ENCODE measurements around the gene PCNX2.

The PCNX2 gene

DNA sequence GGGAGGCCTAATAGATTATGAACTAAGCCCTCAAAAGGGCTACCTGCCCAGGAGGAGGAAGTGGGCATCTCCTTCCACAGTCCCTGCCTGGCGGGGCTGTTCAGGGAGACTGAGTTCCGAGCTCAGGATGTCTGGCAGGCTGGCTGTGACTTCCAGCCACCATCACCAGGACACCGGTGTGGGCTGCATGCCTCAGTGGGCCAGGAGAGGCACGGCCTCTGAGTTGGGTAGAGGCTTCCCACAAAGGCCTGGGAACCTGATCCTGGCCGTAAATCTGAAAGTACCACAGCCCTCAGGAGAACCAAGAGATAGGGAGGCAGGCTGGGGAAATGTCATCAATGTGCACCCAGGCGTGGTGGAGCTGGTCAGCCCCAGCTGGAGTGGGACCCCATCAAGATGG, 316.0 kb downstream of the PCNX2 start:
- DNase-seq, result no peak

- no peak for DNase-seq
Observed at GRCh38 chr1:232978815-232979214, 316.7 kb downstream of the PCNX2 start.

- DNase-seq, result peak; percentile 40
Observed at GRCh38 chr1:232978091-232978634, 317.4 kb downstream of the PCNX2 start.

DNA sequence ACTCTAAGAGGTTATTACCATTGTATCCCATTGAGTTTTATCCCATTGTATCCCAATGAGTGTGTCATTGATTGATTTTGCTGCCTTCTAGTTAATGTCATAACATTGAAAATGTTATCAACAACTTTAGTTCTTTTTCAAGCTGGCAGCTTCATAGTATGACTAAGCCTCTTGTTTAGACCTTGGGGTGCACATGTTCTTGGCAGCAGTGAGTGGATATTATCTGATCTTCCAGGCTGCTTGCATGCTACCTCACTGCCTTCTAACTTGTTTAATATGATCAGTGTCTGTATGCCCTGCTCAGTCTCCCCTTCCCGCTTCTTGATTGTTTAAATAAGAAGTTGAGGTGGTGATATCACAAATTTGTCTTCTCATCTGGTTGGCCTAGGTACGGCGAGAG, 320.6 kb downstream of the PCNX2 start:
- DNase-seq, result no peak

DNA sequence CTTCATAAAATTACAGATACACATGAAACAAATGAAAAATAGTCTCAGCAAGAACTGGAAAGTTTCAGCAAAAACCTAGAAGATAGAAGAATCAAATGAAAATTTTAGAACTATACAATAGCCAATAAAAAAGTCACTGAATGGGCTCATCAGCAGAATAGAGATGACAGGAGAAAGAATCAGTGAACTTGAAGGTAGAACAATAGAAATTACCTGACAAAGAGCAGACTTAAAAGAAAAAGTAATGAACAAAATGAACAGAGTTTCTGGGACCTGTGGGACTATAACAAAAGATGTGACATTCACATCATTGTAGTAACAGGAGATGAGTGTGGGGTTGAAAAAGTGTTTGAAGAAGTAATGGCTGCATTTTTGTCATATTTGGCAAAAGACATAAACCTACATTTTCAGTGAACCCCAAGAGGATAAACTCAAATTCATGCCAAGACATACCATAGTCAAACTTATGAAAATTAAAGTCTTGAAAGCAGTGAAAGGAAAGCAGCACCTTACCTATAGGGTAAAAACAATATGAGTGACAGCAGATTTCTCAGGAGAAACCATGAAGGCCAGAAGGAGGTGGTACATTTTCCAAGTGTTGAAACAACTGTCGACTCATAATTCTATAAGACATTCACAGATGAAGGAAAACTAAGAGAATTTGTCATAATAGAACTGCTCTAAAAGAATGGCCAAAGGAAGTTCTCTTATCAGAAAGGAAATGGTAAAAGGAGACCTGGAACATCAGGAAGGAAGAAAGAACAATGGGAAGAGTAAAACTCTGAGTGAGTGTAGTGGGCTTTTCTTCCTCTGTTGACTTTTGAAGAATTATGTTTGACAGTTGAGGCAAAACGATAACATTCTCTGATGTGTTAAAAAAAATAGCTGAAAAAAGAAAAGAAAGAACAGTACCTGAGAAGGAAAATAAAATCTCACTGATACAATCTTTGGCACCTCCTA, 321.6 kb downstream of the PCNX2 start:
- no peak for DNase-seq

GRCh38 chr1:232970508-232970907, 325.0 kb downstream of the PCNX2 start:
- no peak for DNase-seq

DNA sequence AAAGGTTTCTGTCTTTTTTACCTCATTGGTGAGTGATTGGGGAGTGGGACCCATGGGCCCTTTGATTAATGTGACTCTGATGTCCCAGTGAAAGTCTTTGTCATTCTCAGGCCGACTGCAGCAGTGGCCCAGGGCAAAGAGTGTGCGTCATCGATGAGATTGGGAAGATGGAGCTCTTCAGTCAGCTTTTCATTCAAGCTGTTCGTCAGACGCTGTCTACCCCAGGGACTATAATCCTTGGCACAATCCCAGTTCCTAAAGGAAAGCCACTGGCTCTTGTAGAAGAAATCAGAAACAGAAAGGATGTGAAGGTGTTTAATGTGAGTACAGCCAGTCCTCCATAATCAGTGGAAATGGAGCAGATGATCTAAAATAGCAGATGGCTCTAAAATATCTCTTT, 325.7 kb downstream of the PCNX2 start:
- DNase-seq, result no peak

DNA sequence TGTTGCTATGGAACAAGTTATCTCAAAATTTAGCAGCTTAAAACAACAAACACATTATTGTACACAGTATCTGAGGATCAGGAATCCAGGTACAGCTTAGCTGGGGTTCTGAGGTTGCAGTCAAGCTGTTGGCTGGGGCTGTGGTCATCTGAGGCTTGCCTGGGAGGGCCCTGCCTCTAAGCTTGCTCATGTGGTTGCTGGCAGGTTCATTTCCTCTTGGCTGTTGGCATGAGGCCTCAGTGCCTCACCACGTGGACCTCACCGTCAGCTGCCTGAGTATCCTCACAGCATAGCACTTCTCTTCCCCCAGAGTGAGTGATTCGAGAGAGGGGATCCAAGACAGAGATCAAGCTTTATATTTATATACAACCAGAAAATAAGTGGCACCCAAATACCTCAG, 326.6 kb downstream of the PCNX2 start:
- no peak for DNase-seq

GRCh38 chr1:232968391-232968790, 327.1 kb downstream of the PCNX2 start:
- no peak for DNase-seq

DNA sequence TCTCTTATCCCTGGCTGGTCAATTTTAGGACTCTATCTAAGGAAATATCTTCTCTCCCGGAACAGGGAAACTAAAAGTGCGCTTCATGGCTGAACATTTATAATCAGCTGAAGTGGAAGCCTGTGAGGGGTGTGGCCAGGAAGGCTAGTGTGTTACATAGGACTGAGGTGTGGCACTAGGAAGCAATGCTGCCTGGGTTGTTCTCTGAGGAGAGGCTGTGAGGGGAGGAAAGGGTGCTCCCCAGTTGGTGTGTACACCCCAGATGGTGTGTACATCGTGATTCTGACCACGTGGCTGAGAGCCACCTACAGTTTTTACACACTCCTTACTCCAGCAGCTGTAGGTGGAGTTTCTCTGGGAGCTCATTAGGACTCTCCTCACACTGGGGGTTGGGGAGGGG, 328.9 kb downstream of the PCNX2 start:
- no peak for DNase-seq

DNA sequence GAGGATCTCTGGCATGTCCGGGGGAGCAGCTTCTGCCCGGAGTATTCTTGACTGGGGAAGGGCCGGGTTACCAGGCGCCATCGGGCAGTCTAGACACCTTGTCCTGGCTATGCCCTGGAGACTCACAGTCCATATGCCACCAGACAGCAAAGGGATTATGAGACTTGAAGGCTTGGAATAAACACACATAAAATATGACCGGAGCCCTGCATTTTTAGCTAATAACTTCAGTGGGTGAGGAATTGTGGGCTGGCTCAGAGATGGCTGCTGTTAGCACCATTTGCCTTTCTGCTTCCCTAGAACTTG, 329.7 kb downstream of the PCNX2 start:
- no peak for DNase-seq

DNA sequence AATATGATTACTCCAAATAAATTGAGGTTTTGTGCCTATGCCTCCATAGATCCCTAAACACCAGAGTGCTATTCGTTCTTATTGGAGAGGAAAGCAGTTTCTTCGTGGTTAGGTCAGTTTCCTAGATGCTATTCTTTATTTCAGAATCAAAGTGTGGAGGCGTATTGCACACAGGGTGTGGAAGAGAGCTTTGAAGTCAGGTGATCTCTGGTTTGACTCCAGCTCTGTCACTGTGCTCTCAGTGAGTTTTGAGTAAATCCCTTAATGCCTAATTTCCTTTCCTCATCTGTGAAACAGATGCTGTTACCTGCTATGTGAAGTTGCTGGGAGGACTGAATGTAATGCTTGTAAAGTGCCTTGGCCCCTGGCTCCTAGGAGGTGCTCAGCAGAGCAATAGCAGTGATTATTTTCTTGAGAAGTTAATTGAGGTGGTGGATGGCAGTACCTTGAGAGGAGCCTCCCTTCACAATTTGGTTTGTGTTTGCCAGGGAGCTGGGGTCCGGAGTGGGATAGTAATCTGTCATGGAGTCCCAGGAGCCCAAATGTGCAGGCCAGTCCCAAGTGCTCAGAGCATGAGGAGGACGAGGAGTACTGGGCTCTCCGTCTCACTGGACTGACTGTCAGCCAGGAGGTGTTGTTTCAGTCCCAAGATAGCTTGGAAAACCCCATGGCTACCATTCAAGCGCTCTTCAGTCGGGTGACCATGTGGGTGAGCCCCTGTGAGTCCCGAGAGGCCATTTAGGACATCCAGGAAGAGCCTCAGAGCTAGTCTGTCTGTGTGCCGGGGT, 330.2 kb downstream of the PCNX2 start:
- DNase-seq, result no peak

- DNase-seq, result no peak
Observed at GRCh38 chr1:232964601-232965000, 330.9 kb downstream of the PCNX2 start.

GRCh38 chr1:232962761-232963745, 332.5 kb downstream of the PCNX2 start:
- DNase-seq, result no peak

DNA sequence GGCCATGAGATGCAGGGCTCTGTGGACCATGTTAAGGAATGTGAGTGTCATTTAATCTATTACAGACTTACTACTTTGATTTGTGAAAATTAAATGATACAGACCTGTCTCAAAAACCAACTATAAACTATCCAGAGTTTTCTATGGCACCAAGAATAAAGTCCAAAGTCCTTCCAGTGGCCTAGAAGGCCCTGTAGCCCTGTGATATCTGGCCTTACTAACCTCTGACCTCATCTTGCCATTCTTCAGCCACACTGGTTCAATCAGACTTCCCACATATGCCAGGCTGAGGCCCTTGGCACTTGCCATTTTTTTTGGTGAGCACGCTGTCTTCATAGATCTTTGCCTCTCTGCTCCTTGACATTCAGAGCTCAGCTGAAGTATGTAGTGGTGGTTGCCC, 337.5 kb downstream of the PCNX2 start:
- DNase-seq, result no peak

GRCh38 chr1:232956081-232956480, 339.4 kb downstream of the PCNX2 start:
- no peak for DNase-seq

- DNase-seq, result no peak
Observed at GRCh38 chr1:232954594-232955365, 340.7 kb downstream of the PCNX2 start.

DNA sequence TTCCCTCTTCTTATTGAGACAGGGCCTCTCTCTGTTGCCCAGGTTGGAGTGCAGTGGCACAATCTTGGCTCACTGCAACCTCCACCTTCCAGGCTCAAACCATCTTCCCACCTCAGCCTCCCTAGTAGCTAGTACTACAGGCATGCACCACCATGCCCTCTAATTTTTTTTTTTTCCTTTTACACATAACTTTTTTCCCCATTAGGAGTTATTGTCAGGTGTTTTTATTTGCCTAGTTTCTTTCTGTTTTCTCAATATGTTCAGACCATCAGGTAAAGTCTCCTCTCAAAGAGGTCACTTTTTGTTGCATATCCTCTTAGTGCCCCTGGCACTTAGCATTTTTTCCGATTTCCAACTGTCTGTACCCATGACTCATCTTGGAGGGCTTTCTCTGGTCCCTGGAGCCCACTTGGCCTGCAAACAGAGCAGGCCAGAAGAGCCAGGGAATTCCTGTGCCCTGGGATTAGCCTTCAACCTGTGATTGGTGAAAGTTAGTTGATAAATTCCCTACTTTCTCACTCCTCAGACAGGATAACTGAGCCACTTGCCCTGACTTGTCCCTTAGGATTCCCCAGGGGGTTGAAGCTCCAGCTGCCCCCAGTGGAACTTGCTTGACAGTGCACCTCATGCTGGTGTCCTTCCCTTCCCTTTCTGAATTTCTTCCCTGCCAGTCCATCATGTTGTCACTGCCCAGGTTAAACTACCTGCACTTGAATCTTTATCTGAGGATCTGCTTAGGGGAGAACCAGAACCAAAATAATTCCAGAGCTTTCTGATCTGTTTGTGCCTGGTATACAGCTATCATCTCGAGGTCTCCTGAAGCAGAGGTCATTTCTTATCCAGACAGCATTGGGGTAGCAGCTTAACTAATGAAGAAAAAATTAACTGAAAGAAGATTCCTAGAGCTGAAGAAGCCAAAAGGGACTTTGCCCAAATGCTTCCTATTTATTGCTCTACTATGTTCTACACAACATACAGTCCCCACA, 342.7 kb downstream of the PCNX2 start:
- peak; percentile 48 for DNase-seq

DNA sequence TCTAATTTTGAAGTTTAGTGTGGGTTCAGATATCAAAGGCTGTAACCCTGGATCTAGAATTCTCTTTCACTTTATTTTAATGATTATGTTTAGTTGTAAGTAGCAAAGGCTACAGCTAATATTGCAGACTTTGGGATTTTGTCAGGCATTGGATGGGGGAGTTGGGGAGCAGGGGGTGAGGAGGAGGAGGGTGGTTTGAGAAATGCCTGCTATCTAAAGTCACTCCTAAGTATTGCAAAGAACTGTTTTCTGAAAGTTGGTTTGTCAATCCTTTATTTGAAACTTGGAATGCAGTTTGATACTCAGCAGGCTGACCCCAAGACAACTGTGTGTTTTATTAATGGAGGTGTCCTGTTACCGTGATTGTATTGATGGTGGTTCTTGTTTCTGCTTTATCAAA, 343.9 kb downstream of the PCNX2 start:
- DNase-seq, result no peak

DNA sequence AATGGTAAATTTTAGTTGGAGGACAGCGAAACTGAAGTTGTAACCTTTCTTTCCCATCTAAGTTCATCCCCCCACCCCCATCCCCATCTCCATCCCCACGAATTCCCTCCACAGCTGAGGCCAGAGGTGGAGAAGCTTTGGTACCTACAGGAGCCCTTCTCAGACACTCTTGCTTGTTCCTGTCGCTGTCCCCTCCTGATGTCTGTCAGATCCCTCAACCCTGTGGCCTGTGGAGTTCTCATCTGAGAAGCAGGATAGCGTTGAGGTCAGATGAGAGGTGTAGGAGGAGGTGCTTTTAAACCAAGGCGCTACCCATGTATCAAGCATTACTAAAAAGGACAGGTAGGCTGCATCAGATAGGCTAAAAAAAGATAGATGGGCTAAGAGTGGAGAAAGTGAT, 344.3 kb downstream of the PCNX2 start:
- peak; percentile 28 for DNase-seq
